ENCODE results near the gene RNASEH2A. TPM values are rescaled to one million over a fixed set of nuclear protein-coding genes. Genes with fewer than 3 reads are reported as not detected.

Gene RNASEH2A
- total and polyA plus RNA-seq, 10 donors, result 4.4 to 15.9 (median 11.7) TPM

DNA sequence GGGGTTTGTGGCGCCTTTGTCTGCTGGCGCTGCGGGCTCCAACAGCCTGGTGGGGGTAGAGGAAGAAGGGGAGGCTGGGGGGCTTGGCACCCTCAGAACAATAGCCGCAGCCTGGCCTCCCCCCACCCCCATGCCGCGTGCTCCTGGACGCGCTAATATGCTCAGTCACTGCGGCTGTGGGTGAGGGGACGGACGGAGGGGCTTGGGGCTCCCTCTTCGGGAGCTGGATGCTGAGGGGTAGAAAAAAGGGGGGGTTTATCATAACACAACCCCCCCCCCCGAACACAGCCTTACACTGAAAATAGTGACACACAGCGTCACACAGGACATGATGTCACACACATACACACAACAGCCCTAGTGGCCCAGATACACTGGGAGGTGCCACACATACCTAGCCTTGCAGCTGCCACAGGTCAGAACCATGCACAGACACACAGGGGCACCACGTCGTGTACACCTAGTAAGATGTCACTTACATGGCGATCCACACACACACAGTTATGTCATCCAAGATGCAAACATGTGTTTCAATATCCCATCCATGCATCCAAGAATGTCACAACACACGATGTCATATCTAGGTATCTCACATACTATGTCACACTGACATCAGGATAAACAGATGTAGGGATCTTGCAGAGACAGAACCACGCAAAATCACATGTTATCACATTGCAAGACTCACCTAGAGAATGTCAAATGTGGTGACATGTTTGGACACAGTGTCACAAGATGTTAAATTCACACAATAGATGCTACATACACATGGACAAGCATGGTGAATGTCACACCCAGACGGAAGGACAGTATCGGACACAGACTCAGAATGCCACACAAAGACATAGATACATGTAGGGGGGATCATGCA lies 32.7 kb downstream of the RNASEH2A start:
- Histone ChIP-seq H3K27ac (no peak overlapping the region), H3K4me3 (peak overlapping the region in 5 of 8 donors; percentile 13 to 63 (median 25)), H3K36me3 (no peaks in the 10 kb centered on the region), H3K9me3 (peaks cover 0 to 10% (median 0%) of the 10 kb centered on the region in 8 donors), H3K4me1 (peaks cover 0 to 54% (median 26%) of the 10 kb centered on the region in 6 donors), H3K27me3 (replicated peaks in 1 of 7) (peaks cover 9 to 100% (median 97%) of the 10 kb centered on the region in 7 donors)
- intact Hi-C loops (cut with DNase I; ENCODE audit: low total_unique reads), result no loop called here
- WGBS, 5 donors, result 23 to 33% (median 25%) methylated on average over 14 to 21 of the region's 21 CpGs
- TF ChIP-seq POLR2AphosphoS5 (IDR thresholded peaks at IDR 0.05) (no peak), CTCF (IDR thresholded peaks at IDR 0.05 in 8 of 11, conservative IDR thresholded peaks at IDR 0.05 in 3 of 11) (no peak), POLR2A (IDR thresholded peaks at IDR 0.05) (no peak)
- no peak for DNase-seq

DNA sequence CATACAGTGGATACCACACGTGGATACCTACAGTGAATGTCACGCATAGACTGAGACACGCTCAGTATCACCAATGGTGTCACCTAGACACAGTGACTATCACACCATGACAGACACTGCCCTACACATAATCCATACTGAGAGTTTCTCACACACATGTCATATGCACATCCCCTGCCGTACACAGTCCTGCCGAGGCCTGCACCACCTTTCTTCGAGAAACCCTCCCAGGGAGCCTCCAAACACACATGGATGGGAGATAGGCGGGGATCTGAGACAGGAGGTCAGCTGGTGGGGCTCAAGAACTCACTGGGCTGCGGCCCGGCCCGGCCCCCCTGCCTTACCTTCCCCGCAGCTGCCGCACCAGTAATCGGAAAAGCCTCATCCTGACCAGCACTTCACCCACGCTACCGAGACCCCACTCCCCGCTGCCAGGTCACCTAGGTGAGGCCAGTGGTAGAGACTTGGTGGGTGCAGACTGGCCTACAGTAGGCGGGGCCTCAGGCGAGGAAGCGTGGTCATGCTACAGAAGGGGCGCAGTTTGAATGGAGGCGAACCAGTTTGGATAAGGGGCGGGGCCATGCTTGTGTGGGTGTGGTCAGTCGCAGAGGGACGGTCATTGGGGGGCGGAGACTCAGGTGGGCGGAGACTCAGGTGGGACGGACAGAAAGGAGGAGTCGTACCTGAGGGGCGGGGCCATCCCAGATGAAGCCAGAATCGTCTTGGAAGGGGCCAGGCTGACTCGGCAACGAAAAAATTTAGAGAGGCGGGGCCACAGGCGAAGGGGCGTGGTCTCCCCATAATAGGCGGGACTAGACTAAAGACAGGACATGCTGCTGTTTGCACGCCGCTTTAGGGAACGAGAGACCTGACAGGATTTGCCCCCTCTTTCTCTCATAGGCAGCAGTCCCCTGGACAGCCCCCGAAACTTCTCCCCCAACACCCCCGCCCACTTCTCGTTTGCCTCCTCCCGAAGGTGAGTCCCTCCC lies 34.0 kb downstream of the RNASEH2A start:
- intact Hi-C loops (cut with DNase I; ENCODE audit: low total_unique reads), result no loop called here

DNA sequence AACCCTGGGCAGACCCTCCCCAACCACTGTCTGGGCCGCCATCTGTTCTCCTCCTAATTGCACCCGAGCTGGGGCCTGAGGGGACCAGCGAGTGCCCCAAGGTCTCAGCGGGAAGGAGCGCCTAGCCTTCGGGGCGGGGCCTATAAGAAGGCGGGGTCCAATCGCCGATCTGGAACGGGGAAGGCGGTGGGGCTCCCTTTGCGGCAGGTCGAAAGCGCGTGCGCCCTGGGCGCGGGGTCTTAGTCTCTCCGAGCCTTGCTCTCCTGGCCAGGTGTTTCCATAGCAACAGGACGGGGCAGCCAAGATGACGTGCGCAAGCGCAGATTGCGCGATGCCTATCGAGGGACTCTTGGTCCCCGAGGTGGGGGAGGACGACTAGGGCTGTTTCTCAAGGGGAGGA lies 34.7 kb downstream of the RNASEH2A start:
- Histone ChIP-seq H3K27ac (no peak overlapping the region), H3K27me3 (replicated peaks in 1 of 7) (peaks cover 9 to 100% (median 84%) of the 10 kb centered on the region in 7 donors), H3K4me3 (peak overlapping the region in 4 of 8 donors; percentile 2 to 53 (median 8)), H3K9me3 (peaks cover 0 to 5% (median 0%) of the 10 kb centered on the region in 8 donors), H3K4me1 (peaks cover 0 to 36% (median 20%) of the 10 kb centered on the region in 6 donors), H3K36me3 (no peaks in the 10 kb centered on the region)
- 5 to 7% (median 6%) methylated on average over 23 to 29 of the region's 29 CpGs for WGBS, 5 donors
- DNase-seq, result no peak
- intact Hi-C loops (cut with DNase I; ENCODE audit: low total_unique reads), result no loop called here
- TF ChIP-seq POLR2AphosphoS5 (IDR thresholded peaks at IDR 0.05) (no peak), CTCF (IDR thresholded peaks at IDR 0.05 in 8 of 11, conservative IDR thresholded peaks at IDR 0.05 in 3 of 11) (no peak), POLR2A (IDR thresholded peaks at IDR 0.05) (no peak)

More for the DNA sequence above, 34.0 kb downstream of the RNASEH2A start:
- H3K36me3 ChIP-seq, result no peaks in the 10 kb centered on the region
- peaks cover 0 to 6% (median 0%) of the 10 kb centered on the region in 8 donors for H3K9me3 ChIP-seq
- H3K4me1 ChIP-seq, result peaks cover 0 to 42% (median 20%) of the 10 kb centered on the region in 6 donors
- H3K27me3 ChIP-seq (replicated peaks in 1 of 7), result peaks cover 9 to 100% (median 91%) of the 10 kb centered on the region in 7 donors
- no peak for DNase-seq
- TF ChIP-seq POLR2A (IDR thresholded peaks at IDR 0.05) (no peak), CTCF (IDR thresholded peaks at IDR 0.05 in 8 of 11, conservative IDR thresholded peaks at IDR 0.05 in 3 of 11) (no peak), POLR2AphosphoS5 (IDR thresholded peaks at IDR 0.05) (no peak)
- H3K27ac ChIP-seq, result no peak overlapping the region
- 19 to 34% (median 28%) methylated on average over 33 to 43 of the region's 43 CpGs for WGBS, 5 donors
- H3K4me3 ChIP-seq, result peak overlapping the region in 4 of 8 donors; percentile 2 to 53 (median 8)
